ENCODE results near the gene MS4A15.
"Not testable (repeated sequence)": the region's sequence is repeated elsewhere in the genome, so short reads cannot be mapped to it uniquely, and the experiment has no call there.

MS4A15 gene

GRCh38 chr11:60810569-60810968 lies 53.9 kb downstream of the MS4A15 start:
- DNase-seq: no peak

- DNase-seq: no peak
Measured at GRCh38 chr11:60813324-60813723, 56.7 kb downstream of the MS4A15 start.

GRCh38 chr11:60814112-60814511 lies 57.4 kb downstream of the MS4A15 start:
- no peak for DNase-seq

GRCh38 chr11:60816590-60817157 lies 60.0 kb downstream of the MS4A15 start:
- DNase-seq: no peak

- DNase-seq: no peak
Measured at GRCh38 chr11:60818057-60818456, 61.4 kb downstream of the MS4A15 start.

- DNase-seq: no peak
Measured at GRCh38 chr11:60821827-60822599, 65.3 kb downstream of the MS4A15 start.

GRCh38 chr11:60823745-60824306 lies 67.2 kb downstream of the MS4A15 start:
- not testable (repeated sequence) for DNase-seq

GRCh38 chr11:60825118-60825517 lies 68.5 kb downstream of the MS4A15 start:
- DNase-seq: no peak

GRCh38 chr11:60825790-60826189 lies 69.1 kb downstream of the MS4A15 start:
- no peak for DNase-seq
